ENCODE data around the gene KMT5C.

The KMT5C gene

GRCh38 chr19:55339105-55339888, at the start of gene KMT5C:
Gene KMT5C, plus strand, starts transcription at chr19:55339876. Its CDS starts 2,061 bp downstream, at chr19:55341937.
- peak; percentile 100 for DNase-seq (ENCODE audit: low spot score)

GRCh38 chr19:55297267-55297666, 42.4 kb upstream of the KMT5C start:
- DNase-seq (ENCODE audit: low spot score): no peak

- DNase-seq (ENCODE audit: low spot score): no peak
Observed at GRCh38 chr19:55299991-55300390, 39.7 kb upstream of the KMT5C start.

- DNase-seq (ENCODE audit: low spot score): no peak
Observed at GRCh38 chr19:55300886-55301458, 38.7 kb upstream of the KMT5C start.

- peak; percentile 100 for DNase-seq (ENCODE audit: low spot score)
Observed at GRCh38 chr19:55301459-55302317, 38.0 kb upstream of the KMT5C start.

GRCh38 chr19:55302318-55302703, 37.4 kb upstream of the KMT5C start:
- no peak for DNase-seq (ENCODE audit: low spot score)

- DNase-seq (ENCODE audit: low spot score): no peak
Observed at GRCh38 chr19:55303477-55303876, 36.2 kb upstream of the KMT5C start.

- peak; percentile 27 for DNase-seq (ENCODE audit: low spot score)
Observed at GRCh38 chr19:55304279-55304978, 35.2 kb upstream of the KMT5C start.

- DNase-seq (ENCODE audit: low spot score): no peak
Observed at GRCh38 chr19:55304980-55305379, 34.7 kb upstream of the KMT5C start.

GRCh38 chr19:55305491-55305890, 34.2 kb upstream of the KMT5C start:
- peak; percentile 43 for DNase-seq (ENCODE audit: low spot score)

GRCh38 chr19:55305983-55306562, 33.6 kb upstream of the KMT5C start:
- DNase-seq (ENCODE audit: low spot score): no peak

GRCh38 chr19:55306712-55307111, 33.0 kb upstream of the KMT5C start:
- DNase-seq (ENCODE audit: low spot score): no peak

GRCh38 chr19:55308281-55308680, 31.4 kb upstream of the KMT5C start:
- no peak for DNase-seq (ENCODE audit: low spot score)

GRCh38 chr19:55309448-55309847, 30.2 kb upstream of the KMT5C start:
- no peak for DNase-seq (ENCODE audit: low spot score)

GRCh38 chr19:55310498-55310897, 29.2 kb upstream of the KMT5C start:
- no peak for DNase-seq (ENCODE audit: low spot score)

- no peak for DNase-seq (ENCODE audit: low spot score)
Observed at GRCh38 chr19:55311397-55311796, 28.3 kb upstream of the KMT5C start.

- DNase-seq (ENCODE audit: low spot score): no peak
Observed at GRCh38 chr19:55311797-55312196, 27.9 kb upstream of the KMT5C start.

- no peak for DNase-seq (ENCODE audit: low spot score)
Observed at GRCh38 chr19:55312621-55313512, 26.8 kb upstream of the KMT5C start.

GRCh38 chr19:55314396-55314795, 25.3 kb upstream of the KMT5C start:
- DNase-seq (ENCODE audit: low spot score): no peak

- DNase-seq (ENCODE audit: low spot score): no peak
Observed at GRCh38 chr19:55315956-55316525, 23.6 kb upstream of the KMT5C start.
